GM23338 (cell line): Measurements from ENCODE around the gene ZNF709. TPM values are rescaled to one million over a fixed set of nuclear protein-coding genes. Genes with fewer than 3 reads are reported as not detected.
"Not testable (repeated sequence)": the region's sequence is repeated elsewhere in the genome, so short reads cannot be mapped to it uniquely, and the experiment has no call there.

ENCODE experiments used
- ATAC-seq: fragments of 200-7000 bp; cut with Tn5 transposase; 3 replicates; pipeline ENCODE4 v1.9.1; 2020
- DNase-seq: peaks from one replicate; pipeline ENCODE4 v3.0.0-alpha.2; 2015; ENCODE audit warnings: low spot score
- H2AFZ ChIP-seq: fragments of 200-600 bp; sonication (generic); 2 replicates; pipeline ENCODE4 v1.8.0; 2016; ENCODE audit warnings: antibody characterized with exemption, mild to moderate bottlenecking, moderate library complexity
- H3F3A ChIP-seq: fragments of 200-600 bp; sonication (generic); replicated peaks from 2 replicates; pipeline ENCODE4 v1.8.0; 2017; ENCODE audit warnings: antibody characterized with exemption, mixed run types, low read depth
- H3K27ac ChIP-seq: fragments of 200-600 bp; sonication (generic); 2 replicates; pipeline ENCODE4 v1.6.1; 2016; ENCODE audit warnings: low read depth
- H3K27me3 ChIP-seq: fragments of 200-600 bp; sonication (generic); 2 replicates; pipeline ENCODE4 v1.8.0; 2016; ENCODE audit warnings: mild to moderate bottlenecking, mixed run types, moderate library complexity; ENCODE audit not compliant: insufficient read depth
- H3K36me3 ChIP-seq: fragments of 200-600 bp; sonication (generic); 2 replicates; pipeline ENCODE4 v1.8.0; 2016; ENCODE audit warnings: mild to moderate bottlenecking; ENCODE audit not compliant: insufficient read depth
- H3K4me1 ChIP-seq: fragments of 200-600 bp; sonication (generic); 2 replicates; pipeline ENCODE4 v1.8.0; 2016; ENCODE audit warnings: mild to moderate bottlenecking, moderate library complexity; ENCODE audit not compliant: insufficient read depth
- H3K4me2 ChIP-seq: fragments of 200-600 bp; sonication (generic); 2 replicates; pipeline ENCODE4 v1.7.1; 2017; ENCODE audit warnings: mixed run types
- H3K4me3 ChIP-seq: fragments of 200-600 bp; sonication (generic); 2 replicates; pipeline ENCODE4 v1.6.1; 2016; ENCODE audit warnings: mixed run types
- H3K79me2 ChIP-seq: fragments of 200-600 bp; sonication (generic); replicated peaks from 2 replicates; pipeline ENCODE4 v1.8.0; 2017; ENCODE audit warnings: mild to moderate bottlenecking; ENCODE audit not compliant: insufficient read depth
- H3K9me2 ChIP-seq: fragments of 200-600 bp; sonication (generic); 2 replicates; pipeline ENCODE4 v1.8.0; 2017; ENCODE audit not compliant: insufficient read depth
- H4K20me1 ChIP-seq: fragments of 200-600 bp; sonication (generic); replicated peaks from 2 replicates; pipeline ENCODE4 v1.8.0; 2017; ENCODE audit warnings: mild to moderate bottlenecking; ENCODE audit not compliant: insufficient read depth
- H3K27ac Mint-ChIP-seq: 2 replicates; pipeline ENCODE4 v1.8.0; 2020; ENCODE audit warnings: inconsistent platforms, mild to moderate bottlenecking, moderate library complexity, mixed read lengths
- H3K27me3 Mint-ChIP-seq: 3 replicates; pipeline ENCODE4 v1.8.0; 2022; ENCODE audit warnings: low read depth, mild to moderate bottlenecking, moderate library complexity, mixed read lengths, inconsistent platforms; ENCODE audit not compliant: insufficient read depth, poor library complexity
- H3K36me3 Mint-ChIP-seq: 3 replicates; pipeline ENCODE4 v1.8.0; 2021; ENCODE audit warnings: low read depth, mild to moderate bottlenecking, inconsistent platforms, moderate library complexity, mixed read lengths
- H3K4me1 Mint-ChIP-seq: 3 replicates; pipeline ENCODE4 v1.8.0; 2020; ENCODE audit warnings: mild to moderate bottlenecking, inconsistent platforms, mixed read lengths
- H3K4me3 Mint-ChIP-seq: 3 replicates; pipeline ENCODE4 v1.8.0; 2021; ENCODE audit warnings: moderate library complexity, mild to moderate bottlenecking, inconsistent platforms, mixed read lengths
- H3K9me3 Mint-ChIP-seq: 3 replicates; pipeline ENCODE4 v1.8.0; 2020; ENCODE audit warnings: moderate library complexity, mild to moderate bottlenecking, inconsistent platforms, mixed read lengths
- CREB1 ChIP-seq: fragments of 250-450 bp; sonication (Bioruptor Pico); IDR thresholded peaks from 2 replicates; pipeline ENCODE4 v1.5.0; 2020; ENCODE audit warnings: low read depth, mild to moderate bottlenecking, moderate library complexity
- EZH2 ChIP-seq: fragments of 200-600 bp; sonication (generic); IDR thresholded peaks from one replicate; pipeline ENCODE4 v1.8.0; 2017; ENCODE audit warnings: antibody characterized with exemption, mild to moderate bottlenecking, low read depth; ENCODE audit not compliant: unreplicated experiment
- NANOG ChIP-seq: IDR thresholded peaks from 2 replicates; pipeline ENCODE4 v1.6.1; 2016; ENCODE audit warnings: antibody characterized with exemption, borderline replicate concordance
- POLR2AphosphoS5 ChIP-seq: IDR thresholded peaks from 2 replicates; pipeline ENCODE4 v1.6.1; 2016; ENCODE audit warnings: antibody characterized with exemption, low read depth
- STAT1 ChIP-seq: IDR thresholded peaks from one replicate; pipeline ENCODE4 v1.6.1; 2016; ENCODE audit warnings: antibody characterized with exemption; ENCODE audit not compliant: unreplicated experiment
- ZNF114 ChIP-seq: fragments of 250-450 bp; sonication (Bioruptor Pico); IDR thresholded peaks from 2 replicates; pipeline ENCODE4 v1.5.0; 2020; ENCODE audit warnings: mild to moderate bottlenecking, moderate library complexity
- polyA plus RNA-seq: library from polyadenylated mRNA; unstranded; fragments of >200 nt; fragmentation: Nextera tagmentation; extraction: Ambion mirVana; gene quantifications from 2 replicates; pipeline ENCODE4 v1.2.1, GENCODE V29; 2016
- total RNA-seq: library from RNA; depleted of rRNA; stranded (reverse); fragments of >200 nt; shearing (Covaris generic); gene quantifications from 2 replicates; pipeline ENCODE4 v1.2.3, GENCODE V29; 2014
- TF ChIP-seq, protein P1 (sequence below): IDR thresholded peaks from 2 replicates; pipeline ENCODE4 v1.6.1; 2016; ENCODE audit warnings: antibody characterized with exemption
- TF ChIP-seq, protein P2 (sequence below): fragments of 250-450 bp; sonication (Bioruptor Pico); IDR thresholded peaks from 2 replicates; pipeline ENCODE4 v1.5.0; 2020; ENCODE audit warnings: mild to moderate bottlenecking, moderate library complexity
- TF ChIP-seq, protein P3 (sequence below): IDR thresholded peaks from one replicate; pipeline ENCODE4 v1.6.1; 2018; ENCODE audit warnings: antibody characterized with exemption; ENCODE audit not compliant: unreplicated experiment

The ZNF709 gene
- total and polyA plus RNA-seq, 2 experiments from 2014 or later: 0.94 to 1.8 TPM

DNA sequence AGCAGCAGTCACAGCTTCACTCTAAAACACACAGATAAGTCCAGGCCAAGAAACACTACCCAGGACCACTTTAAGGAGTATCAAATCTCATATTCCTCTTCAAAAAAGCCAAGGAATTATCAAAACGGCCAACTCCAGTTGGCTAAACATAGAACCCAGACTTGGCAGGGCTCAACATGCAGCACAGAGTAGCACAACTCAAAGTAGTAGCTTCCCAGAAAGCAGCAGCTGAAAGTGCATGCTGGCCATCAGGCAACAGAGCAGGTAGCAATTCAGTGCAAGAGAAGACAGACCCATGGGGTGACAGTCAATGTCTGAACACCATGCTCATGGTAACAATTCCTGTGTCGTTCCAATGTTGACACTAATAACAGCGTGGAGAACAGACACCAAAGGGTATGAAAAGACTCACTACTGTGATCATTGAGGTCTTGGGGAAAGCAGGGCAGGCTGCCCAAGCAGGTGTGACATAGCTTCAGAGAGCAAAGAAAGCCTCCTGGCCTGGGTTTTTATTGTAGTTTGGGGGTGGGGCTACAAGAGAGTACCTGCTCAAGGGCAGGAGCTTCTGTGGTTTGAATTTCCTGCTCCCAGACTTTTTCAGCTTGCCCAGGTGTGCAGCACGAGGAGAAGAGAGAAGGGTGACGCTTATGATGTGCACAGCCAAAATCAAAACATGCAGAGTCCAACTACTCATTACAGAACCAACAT lies 6.2 kb downstream of the ZNF709 start:
- TF ChIP-seq STAT1 (no peak), CREB1 (CRISPR knock-in tag) (no peak), ZNF114 (CRISPR knock-in tag) (no peak), NANOG (no peak), POLR2AphosphoS5 (no peak), EZH2 (no peak)
- TF ChIP-seq, protein P1, sequence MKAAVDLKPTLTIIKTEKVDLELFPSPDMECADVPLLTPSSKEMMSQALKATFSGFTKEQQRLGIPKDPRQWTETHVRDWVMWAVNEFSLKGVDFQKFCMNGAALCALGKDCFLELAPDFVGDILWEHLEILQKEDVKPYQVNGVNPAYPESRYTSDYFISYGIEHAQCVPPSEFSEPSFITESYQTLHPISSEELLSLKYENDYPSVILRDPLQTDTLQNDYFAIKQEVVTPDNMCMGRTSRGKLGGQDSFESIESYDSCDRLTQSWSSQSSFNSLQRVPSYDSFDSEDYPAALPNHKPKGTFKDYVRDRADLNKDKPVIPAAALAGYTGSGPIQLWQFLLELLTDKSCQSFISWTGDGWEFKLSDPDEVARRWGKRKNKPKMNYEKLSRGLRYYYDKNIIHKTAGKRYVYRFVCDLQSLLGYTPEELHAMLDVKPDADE: no peak
- TF ChIP-seq, protein P2, sequence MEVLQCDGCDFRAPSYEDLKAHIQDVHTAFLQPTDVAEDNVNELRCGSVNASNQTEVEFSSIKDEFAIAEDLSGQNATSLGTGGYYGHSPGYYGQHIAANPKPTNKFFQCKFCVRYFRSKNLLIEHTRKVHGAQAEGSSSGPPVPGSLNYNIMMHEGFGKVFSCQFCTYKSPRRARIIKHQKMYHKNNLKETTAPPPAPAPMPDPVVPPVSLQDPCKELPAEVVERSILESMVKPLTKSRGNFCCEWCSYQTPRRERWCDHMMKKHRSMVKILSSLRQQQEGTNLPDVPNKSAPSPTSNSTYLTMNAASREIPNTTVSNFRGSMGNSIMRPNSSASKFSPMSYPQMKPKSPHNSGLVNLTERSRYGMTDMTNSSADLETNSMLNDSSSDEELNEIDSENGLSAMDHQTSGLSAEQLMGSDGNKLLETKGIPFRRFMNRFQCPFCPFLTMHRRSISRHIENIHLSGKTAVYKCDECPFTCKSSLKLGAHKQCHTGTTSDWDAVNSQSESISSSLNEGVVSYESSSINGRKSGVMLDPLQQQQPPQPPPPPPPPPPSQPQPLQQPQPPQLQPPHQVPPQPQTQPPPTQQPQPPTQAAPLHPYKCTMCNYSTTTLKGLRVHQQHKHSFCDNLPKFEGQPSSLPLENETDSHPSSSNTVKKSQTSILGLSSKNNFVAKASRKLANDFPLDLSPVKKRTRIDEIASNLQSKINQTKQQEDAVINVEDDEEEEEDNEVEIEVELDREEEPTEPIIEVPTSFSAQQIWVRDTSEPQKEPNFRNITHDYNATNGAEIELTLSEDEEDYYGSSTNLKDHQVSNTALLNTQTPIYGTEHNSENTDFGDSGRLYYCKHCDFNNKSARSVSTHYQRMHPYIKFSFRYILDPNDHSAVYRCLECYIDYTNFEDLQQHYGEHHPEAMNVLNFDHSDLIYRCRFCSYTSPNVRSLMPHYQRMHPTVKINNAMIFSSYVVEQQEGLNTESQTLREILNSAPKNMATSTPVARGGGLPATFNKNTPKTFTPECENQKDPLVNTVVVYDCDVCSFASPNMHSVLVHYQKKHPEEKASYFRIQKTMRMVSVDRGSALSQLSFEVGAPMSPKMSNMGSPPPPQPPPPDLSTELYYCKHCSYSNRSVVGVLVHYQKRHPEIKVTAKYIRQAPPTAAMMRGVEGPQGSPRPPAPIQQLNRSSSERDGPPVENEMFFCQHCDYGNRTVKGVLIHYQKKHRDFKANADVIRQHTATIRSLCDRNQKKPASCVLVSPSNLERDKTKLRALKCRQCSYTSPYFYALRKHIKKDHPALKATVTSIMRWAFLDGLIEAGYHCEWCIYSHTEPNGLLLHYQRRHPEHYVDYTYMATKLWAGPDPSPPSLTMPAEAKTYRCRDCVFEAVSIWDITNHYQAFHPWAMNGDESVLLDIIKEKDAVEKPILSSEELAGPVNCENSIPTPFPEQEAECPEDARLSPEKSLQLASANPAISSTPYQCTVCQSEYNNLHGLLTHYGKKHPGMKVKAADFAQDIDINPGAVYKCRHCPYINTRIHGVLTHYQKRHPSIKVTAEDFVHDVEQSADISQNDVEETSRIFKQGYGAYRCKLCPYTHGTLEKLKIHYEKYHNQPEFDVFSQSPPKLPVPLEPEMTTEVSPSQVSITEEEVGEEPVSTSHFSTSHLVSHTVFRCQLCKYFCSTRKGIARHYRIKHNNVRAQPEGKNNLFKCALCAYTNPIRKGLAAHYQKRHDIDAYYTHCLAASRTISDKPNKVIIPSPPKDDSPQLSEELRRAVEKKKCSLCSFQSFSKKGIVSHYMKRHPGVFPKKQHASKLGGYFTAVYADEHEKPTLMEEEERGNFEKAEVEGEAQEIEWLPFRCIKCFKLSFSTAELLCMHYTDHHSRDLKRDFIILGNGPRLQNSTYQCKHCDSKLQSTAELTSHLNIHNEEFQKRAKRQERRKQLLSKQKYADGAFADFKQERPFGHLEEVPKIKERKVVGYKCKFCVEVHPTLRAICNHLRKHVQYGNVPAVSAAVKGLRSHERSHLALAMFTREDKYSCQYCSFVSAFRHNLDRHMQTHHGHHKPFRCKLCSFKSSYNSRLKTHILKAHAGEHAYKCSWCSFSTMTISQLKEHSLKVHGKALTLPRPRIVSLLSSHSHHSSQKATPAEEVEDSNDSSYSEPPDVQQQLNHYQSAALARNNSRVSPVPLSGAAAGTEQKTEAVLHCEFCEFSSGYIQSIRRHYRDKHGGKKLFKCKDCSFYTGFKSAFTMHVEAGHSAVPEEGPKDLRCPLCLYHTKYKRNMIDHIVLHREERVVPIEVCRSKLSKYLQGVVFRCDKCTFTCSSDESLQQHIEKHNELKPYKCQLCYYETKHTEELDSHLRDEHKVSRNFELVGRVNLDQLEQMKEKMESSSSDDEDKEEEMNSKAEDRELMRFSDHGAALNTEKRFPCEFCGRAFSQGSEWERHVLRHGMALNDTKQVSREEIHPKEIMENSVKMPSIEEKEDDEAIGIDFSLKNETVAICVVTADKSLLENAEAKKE (CRISPR knock-in tag): no peak
- TF ChIP-seq, protein P3, sequence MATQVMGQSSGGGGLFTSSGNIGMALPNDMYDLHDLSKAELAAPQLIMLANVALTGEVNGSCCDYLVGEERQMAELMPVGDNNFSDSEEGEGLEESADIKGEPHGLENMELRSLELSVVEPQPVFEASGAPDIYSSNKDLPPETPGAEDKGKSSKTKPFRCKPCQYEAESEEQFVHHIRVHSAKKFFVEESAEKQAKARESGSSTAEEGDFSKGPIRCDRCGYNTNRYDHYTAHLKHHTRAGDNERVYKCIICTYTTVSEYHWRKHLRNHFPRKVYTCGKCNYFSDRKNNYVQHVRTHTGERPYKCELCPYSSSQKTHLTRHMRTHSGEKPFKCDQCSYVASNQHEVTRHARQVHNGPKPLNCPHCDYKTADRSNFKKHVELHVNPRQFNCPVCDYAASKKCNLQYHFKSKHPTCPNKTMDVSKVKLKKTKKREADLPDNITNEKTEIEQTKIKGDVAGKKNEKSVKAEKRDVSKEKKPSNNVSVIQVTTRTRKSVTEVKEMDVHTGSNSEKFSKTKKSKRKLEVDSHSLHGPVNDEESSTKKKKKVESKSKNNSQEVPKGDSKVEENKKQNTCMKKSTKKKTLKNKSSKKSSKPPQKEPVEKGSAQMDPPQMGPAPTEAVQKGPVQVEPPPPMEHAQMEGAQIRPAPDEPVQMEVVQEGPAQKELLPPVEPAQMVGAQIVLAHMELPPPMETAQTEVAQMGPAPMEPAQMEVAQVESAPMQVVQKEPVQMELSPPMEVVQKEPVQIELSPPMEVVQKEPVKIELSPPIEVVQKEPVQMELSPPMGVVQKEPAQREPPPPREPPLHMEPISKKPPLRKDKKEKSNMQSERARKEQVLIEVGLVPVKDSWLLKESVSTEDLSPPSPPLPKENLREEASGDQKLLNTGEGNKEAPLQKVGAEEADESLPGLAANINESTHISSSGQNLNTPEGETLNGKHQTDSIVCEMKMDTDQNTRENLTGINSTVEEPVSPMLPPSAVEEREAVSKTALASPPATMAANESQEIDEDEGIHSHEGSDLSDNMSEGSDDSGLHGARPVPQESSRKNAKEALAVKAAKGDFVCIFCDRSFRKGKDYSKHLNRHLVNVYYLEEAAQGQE: no peak
- Mint-ChIP-seq H3K4me3 (no peak overlapping the region), H3K9me3 (peaks cover 22% of the 10 kb centered on the region), H3K4me1 (no peaks in the 10 kb centered on the region; the same call in 2 of the 3 replicates), H3K27me3 (peaks cover 4% of the 10 kb centered on the region), H3K36me3 (no peaks in the 10 kb centered on the region; the same call in 2 of the 3 replicates), H3K27ac (no peak overlapping the region)
- Histone ChIP-seq H3K27me3 (peaks cover 2% of the 10 kb centered on the region), H3K4me2 (no peak overlapping the region), H3F3A (no peaks in the 10 kb centered on the region), H3K9me2 (no peaks in the 10 kb centered on the region; the same call in 1 of the 2 replicates), H4K20me1 (peaks cover 4% of the 10 kb centered on the region; the same call in 1 of the 2 replicates), H3K27ac (no peak overlapping the region), H3K4me3 (no peak overlapping the region), H3K4me1 (no peaks in the 10 kb centered on the region), H3K79me2 (no peaks in the 10 kb centered on the region), H3K36me3 (no peaks in the 10 kb centered on the region), H2AFZ (no peak overlapping the region)
- no peak for ATAC-seq
- peak; percentile 11 for DNase-seq

DNA sequence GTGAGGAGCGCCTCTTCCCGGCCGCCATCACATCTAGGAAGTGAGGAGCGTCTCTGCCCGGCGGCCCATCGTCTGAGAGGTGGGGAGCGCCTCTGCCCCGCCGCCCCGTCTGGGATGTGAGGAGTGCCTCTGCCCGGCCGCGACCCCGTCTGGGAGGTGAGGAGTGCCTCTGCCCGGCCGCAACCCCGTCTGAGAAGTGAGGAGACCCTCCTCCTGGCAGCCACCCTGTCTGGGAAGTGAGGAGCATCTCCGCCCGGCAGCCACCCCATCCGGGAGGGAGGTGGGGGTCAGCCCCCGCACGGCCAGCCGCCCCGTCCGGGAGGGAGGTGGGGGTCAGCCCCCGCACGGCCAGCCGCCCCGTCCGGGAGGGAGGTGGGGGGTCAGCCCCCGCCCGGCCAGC lies 17.0 kb downstream of the ZNF709 start:
- H3K4me2 ChIP-seq, H3K36me3 ChIP-seq, H3F3A ChIP-seq, H2AFZ ChIP-seq, H3K27me3 Mint-ChIP-seq, H3K79me2 ChIP-seq, ATAC-seq, H3K27ac Mint-ChIP-seq, H3K4me3 ChIP-seq, H3K9me2 ChIP-seq, H4K20me1 ChIP-seq, H3K27ac ChIP-seq, H3K4me3 Mint-ChIP-seq, DNase-seq, H3K4me1 Mint-ChIP-seq, H3K27me3 ChIP-seq, H3K4me1 ChIP-seq: not testable (repeated sequence)
- Mint-ChIP-seq H3K36me3 (peaks cover 57% of the 10 kb centered on the region), H3K9me3 (peaks cover 79% of the 10 kb centered on the region)
